Skeletal muscle tissue (tissue), 4 donors: ENCODE results near the gene TPSAB1. TPM values are rescaled to one million over a fixed set of nuclear protein-coding genes. Genes with fewer than 3 reads are reported as not detected.
"Not testable (repeated sequence)": the region's sequence is repeated elsewhere in the genome, so short reads cannot be mapped to it uniquely, and the experiment has no call there.

Experiments
- H3K27ac ChIP-seq: one replicate; pipeline ENCODE4 v1.7.0; 2013; ENCODE audit warnings: mild to moderate bottlenecking, low read depth, low read length, inconsistent platforms
- H3K27me3 ChIP-seq, 3 donors: one replicate each; pipeline ENCODE4 v1.7.0; 2013; ENCODE audit warnings: low read length in 3 of 3; ENCODE audit not compliant: control insufficient read depth in 3 of 3, insufficient read depth in 3 of 3
- H3K36me3 ChIP-seq, 3 donors: one replicate each; pipeline ENCODE4 v1.7.0; 2013; ENCODE audit warnings: low read length in 3 of 3; ENCODE audit not compliant: control insufficient read depth in 3 of 3, insufficient read depth in 3 of 3
- H3K4me1 ChIP-seq, 3 donors: one replicate each; pipeline ENCODE4 v1.7.0; 2013; ENCODE audit warnings: low read length in 3 of 3, mild to moderate bottlenecking in 3 of 3; ENCODE audit not compliant: control insufficient read depth in 3 of 3, insufficient read depth in 3 of 3
- H3K4me3 ChIP-seq, 3 donors: one replicate each; pipeline ENCODE4 v1.7.0; 2013; ENCODE audit warnings: low read length in 3 of 3
- H3K9ac ChIP-seq, 3 donors: one replicate each; pipeline ENCODE4 v1.7.0; 2013; ENCODE audit warnings: low read length in 3 of 3, mild to moderate bottlenecking in 3 of 3, moderate library complexity in 2 of 3, low read depth in 1 of 3
- H3K9me3 ChIP-seq, 3 donors: one replicate each; pipeline ENCODE4 v1.7.0; 2013; ENCODE audit warnings: low read length in 3 of 3; ENCODE audit not compliant: control insufficient read depth in 3 of 3
- total RNA-seq: library from RNA; depleted of rRNA; stranded (reverse); fragments of >200 nt; gene quantifications from one replicate; pipeline ENCODE4 v1.2.3, GENCODE V29; 2014
- donor health status: Osteomylitis.

TPSAB1 gene
- 1.0 TPM for total RNA-seq

DNA sequence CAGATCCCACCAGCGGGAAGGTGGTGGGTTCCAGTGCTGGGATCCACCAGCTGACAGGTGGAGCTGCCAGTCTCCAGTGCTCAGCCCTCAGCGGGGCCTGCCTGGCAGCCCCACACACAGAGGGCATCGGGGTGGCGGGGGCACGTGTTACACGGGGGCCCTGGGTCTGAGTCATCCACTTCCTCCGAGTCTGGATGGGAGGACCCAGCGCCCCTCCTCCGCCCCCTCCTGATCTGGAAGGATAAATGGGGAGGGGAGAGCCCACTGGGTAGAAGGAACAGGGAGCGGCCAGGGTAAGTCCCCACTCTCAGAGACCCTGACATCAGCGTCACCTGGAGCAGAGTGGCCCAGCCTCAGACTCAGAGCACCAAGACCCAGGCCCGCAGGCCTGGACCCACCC, at the start of gene TPSAB1:
TSS of gene TPSAB1 (plus strand) at position 270 of the 400 bp plus-strand sequence. CDS start 234 bp downstream, outside the sequence.
- not testable (repeated sequence) for H3K4me1 ChIP-seq, H3K9me3 ChIP-seq, H3K36me3 ChIP-seq, H3K9ac ChIP-seq, H3K27ac ChIP-seq, H3K4me3 ChIP-seq
- H3K27me3 ChIP-seq, result peaks cover 9 to 15% (median 14%) of the 10 kb centered on the region in 3 donors

DNA sequence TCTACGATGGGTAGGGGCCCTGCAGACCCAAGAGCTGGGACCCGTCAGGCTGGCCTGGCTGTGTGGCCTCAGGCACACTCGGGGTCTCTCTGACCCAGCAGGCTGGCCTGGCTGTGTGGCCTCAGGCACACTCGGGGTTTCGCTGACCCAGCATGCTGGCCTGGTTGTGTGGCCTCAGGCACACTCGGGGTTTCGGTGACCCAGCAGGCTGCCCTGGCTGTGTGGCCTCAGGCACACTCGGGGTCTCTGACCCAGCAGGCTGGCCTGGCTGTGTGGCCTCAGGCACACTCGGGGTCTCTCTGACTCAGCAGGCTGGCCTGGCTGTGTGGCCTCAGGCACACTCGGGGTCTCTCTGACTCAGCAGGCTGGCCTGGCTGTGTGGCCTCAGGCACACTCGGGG, 49.7 kb upstream of the TPSAB1 start:
- H3K27me3 ChIP-seq, result peaks cover 8 to 41% (median 30%) of the 10 kb centered on the region in 3 donors
- not testable (repeated sequence) for H3K9ac ChIP-seq, H3K4me1 ChIP-seq, H3K4me3 ChIP-seq, H3K27ac ChIP-seq, H3K9me3 ChIP-seq, H3K36me3 ChIP-seq

DNA sequence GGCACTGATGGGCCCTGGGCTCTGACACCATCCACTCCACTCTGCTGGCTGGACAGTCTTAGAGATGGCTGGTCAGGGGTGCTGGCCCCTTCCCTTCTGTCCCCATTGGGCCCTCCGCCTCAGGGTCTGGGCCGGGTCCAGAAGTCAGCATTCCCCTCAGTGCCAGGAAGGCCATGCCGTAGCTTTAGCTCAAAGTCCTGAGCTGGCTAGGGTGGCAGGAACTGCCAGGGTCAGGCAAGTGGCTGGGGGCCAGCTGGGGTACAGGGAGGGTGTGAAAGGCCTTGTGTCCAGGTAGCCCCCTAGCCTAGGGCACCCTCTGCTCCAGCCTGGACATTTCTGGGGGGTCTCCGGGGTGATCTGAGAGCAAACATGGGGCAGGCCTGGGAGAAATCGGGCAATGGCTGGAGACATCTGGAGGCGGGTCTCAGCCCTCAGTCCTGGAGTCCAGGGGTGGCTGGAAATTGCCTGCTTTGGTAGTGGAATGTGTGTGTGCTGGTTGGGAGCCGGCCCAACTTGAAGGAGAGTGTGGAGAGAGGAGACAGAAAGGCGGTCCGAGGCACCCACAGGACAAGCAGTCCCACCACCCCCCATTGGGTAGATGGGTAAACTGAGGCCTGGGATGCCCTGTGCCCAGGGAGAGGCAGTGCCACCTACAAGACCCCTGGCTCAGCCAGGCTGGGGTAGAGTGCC, 48.0 kb upstream of the TPSAB1 start:
- Histone ChIP-seq H3K27ac (no peak overlapping the region), H3K9me3 (no peaks in the 10 kb centered on the region), H3K4me3 (no peak overlapping the region), H3K4me1 (no peaks in the 10 kb centered on the region), H3K27me3 (peaks cover 20 to 49% (median 47%) of the 10 kb centered on the region in 3 donors), H3K9ac (no peak overlapping the region), H3K36me3 (no peaks in the 10 kb centered on the region)

DNA sequence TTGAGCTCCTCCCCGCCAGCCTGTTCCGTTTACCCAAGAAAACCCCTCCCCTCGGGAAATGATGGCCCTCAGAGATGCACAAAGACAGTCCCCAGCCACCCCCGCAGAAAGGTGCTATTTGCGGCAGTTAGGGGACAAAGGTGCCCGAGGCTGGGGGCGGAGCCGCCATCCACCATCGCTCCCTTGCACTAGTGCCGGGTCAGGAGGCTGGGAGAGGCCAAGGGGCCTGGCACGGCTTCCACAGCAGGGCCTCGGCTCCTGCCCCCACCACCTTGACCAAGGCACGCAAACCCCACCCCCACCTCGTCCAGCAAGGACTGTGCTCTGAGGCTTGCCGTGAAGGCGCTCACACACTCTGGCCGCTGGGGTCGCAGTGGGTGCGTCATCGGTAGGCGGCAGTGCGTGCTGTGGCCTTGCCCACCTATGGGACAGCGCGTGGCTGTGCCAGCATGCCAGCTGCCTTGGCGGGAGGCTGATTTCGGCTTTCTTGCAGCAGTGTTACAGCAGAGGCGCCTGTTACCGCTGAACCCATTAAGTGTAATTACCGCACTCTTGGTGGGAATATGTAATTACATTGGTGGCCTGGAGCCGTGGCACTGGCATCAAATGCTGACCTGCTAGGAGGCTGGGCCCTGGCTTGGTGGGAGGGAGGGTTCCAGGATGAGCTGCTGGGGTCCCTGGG, 47.2 kb upstream of the TPSAB1 start:
- Histone ChIP-seq H3K4me1 (no peaks in the 10 kb centered on the region), H3K27me3 (peaks cover 20 to 43% (median 42%) of the 10 kb centered on the region in 3 donors), H3K9ac (no peak overlapping the region), H3K9me3 (no peaks in the 10 kb centered on the region), H3K27ac (no peak overlapping the region), H3K36me3 (no peaks in the 10 kb centered on the region), H3K4me3 (no peak overlapping the region)

DNA sequence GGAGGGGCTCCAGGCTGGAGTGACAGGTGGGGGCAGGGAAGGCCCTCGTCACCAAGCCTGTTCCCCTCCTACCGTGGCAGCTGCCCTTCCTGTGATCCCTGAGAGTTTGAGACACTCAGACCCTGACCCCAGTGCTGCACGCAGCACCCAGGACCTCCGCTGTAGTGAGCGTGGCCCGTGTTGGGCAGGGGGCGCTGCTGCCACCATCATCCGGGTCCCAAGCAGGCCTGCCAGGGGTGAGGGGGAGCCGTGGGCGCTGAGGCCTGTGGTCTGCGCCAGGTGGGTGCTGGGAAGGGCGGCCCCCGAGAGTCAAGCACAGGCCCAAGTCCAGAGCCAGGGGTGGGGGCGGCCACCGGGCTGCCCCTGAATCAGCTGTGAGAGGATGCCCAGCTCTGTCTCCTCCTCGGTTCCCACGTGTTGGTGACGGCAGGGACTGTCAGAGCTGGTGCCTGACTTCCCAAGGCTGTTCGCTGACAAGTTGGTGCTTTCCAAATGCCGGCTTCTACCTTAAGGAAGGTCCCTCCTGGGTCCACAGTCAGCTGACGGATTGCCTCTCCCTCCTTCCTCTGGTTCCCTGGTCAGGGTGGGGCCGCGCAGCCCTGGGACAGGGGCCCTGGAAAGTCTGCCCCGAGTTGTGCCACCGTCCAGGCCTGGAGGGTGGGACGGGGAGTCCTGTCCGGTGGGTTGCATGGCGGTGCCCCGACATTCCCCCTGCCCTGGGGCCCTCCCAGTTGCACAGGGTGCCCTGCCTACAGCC, 46.5 kb upstream of the TPSAB1 start:
- H3K9ac ChIP-seq, result no peak overlapping the region
- no peaks in the 10 kb centered on the region for H3K4me1 ChIP-seq
- no peaks in the 10 kb centered on the region for H3K36me3 ChIP-seq
- no peaks in the 10 kb centered on the region for H3K9me3 ChIP-seq
- peaks cover 20 to 40% (median 39%) of the 10 kb centered on the region in 3 donors for H3K27me3 ChIP-seq
- no peak overlapping the region for H3K4me3 ChIP-seq
- H3K27ac ChIP-seq, result no peak overlapping the region

DNA sequence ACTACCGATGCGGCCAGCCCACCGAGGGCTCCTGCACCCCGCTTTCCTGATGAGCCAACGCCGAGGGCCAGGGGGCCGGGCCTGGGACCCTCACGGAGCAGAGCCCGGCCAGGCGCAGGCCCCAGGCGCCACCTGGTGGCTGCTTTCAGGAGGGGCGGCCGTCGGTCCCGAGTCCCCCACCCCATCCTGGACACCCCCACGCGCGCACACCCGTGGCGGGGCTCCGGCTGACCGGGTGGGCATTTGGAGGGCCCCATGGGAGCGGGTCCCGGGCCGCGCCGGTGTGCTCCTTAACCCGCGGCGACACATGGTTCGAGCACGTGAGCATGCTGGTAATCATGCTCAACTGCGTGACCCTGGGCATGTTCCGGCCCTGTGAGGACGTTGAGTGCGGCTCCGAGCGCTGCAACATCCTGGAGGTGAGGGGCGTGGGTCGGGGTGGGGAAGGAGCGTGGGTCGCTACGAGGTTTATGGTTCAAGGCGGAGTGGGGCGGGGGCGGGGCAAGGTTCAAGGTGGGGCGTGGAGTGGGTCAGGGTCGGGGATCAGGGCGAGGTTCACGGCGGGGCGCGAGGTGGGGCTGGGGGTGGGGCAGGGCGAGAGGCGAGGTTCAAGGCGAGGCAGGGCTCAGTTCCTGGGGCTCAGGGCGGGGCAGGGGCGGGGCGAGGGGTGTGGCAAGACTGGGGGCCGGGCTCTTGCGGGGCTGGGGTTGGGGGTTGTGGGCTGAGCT, 45.7 kb upstream of the TPSAB1 start:
- Histone ChIP-seq H3K27ac (no peak overlapping the region), H3K4me1 (no peaks in the 10 kb centered on the region), H3K9ac (no peak overlapping the region), H3K9me3 (no peaks in the 10 kb centered on the region), H3K4me3 (no peak overlapping the region), H3K27me3 (peaks cover 20 to 39% (median 38%) of the 10 kb centered on the region in 3 donors), H3K36me3 (no peaks in the 10 kb centered on the region)

DNA sequence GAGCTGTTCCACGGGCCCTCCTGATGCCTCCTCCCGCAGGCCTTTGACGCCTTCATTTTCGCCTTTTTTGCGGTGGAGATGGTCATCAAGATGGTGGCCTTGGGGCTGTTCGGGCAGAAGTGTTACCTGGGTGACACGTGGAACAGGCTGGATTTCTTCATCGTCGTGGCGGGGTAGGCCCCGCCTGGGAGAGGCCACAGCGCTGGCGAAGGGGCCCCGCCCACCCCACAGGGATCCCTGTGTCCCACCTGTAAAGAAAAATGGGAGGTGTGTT, 45.2 kb upstream of the TPSAB1 start:
- H3K9me3 ChIP-seq, result no peaks in the 10 kb centered on the region
- no peak overlapping the region for H3K27ac ChIP-seq
- H3K4me3 ChIP-seq, result no peak overlapping the region
- no peaks in the 10 kb centered on the region for H3K36me3 ChIP-seq
- H3K4me1 ChIP-seq, result no peaks in the 10 kb centered on the region
- peaks cover 18 to 39% (median 38%) of the 10 kb centered on the region in 3 donors for H3K27me3 ChIP-seq
- no peak overlapping the region for H3K9ac ChIP-seq

DNA sequence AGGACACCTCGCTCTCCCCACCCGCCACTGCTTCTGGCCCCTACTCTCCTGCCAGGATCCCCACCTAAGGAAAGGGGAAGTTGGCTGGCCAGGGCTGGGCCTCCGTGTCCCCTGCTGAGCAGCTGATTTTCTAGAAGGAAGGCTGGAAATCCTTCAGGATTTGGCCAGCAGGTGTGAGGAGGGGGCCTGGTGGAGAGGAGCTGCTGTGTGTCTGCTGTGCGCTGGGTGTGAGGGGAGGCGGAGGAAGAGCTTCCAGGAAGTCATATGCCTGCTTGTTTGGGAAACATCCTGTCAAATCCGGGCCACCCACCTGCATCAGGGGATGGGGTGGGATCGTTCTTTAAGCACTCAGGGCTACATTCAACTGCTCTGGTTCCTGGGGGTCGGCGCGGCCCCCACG, 44.0 kb upstream of the TPSAB1 start:
- Histone ChIP-seq H3K27ac (no peak overlapping the region), H3K9me3 (no peaks in the 10 kb centered on the region), H3K36me3 (no peaks in the 10 kb centered on the region), H3K27me3 (peaks cover 16 to 39% (median 38%) of the 10 kb centered on the region in 3 donors), H3K9ac (no peak overlapping the region), H3K4me1 (no peaks in the 10 kb centered on the region), H3K4me3 (no peak overlapping the region)

DNA sequence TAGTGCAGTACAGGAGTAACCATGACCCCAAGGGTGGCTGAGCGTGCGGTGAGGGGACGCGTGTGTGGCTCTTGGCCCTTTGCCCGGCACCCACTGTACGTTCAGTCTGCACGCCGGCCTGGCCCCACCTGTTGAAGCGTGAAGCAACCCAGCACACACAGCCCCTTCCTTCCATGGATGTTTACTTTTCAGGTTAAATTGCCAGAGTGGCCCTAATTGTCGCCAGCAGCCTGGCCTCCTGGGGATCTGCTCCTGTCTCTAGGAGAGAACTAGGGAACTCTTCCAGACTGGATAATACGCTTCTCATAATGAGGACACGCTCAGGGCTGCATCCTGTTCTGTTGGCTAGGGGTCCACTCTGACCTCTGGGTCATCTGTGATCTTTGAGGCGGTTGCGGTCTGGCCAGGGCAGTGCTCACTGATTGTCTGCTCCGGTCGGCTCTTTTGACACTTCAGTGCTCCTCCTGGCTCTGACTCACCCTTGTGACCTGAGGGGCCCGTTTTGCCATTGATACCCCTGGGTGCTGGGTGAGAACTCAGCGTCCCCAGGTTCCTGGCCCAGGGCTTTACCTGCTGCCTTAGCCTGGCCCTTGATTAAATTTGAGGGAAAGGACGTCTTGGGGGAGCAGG, 43.2 kb upstream of the TPSAB1 start:
- Histone ChIP-seq H3K9me3 (no peaks in the 10 kb centered on the region), H3K4me1 (no peaks in the 10 kb centered on the region), H3K4me3 (no peak overlapping the region), H3K36me3 (no peaks in the 10 kb centered on the region), H3K27ac (no peak overlapping the region), H3K27me3 (peaks cover 16 to 45% (median 38%) of the 10 kb centered on the region in 3 donors), H3K9ac (no peak overlapping the region)
